Measurements from ENCODE around the gene DPP3. TPM values are rescaled to one million over a fixed set of nuclear protein-coding genes. Genes with fewer than 3 reads are reported as not detected.

DPP3 gene
- total and polyA plus RNA-seq, 2 of the 4 experiments (the other 2 are of a cell fraction) = 51.8 to 66.3 TPM

- Histone ChIP-seq H3K14ac (replicated peaks; ENCODE audit: low read depth, low read length) (no peak overlapping the region), H3K4ac (ENCODE audit: low read depth, low read length) (no peak overlapping the region), H2BK15ac (ENCODE audit: low read depth, low read length) (no peak overlapping the region), H2BK5ac (ENCODE audit: low read depth, low read length, poor library complexity, severe bottlenecking) (no peak overlapping the region), H4K20me1 (ENCODE audit: insufficient read depth, low read length) (peaks cover 11% of the 10 kb centered on the region; the same call in 1 of the 2 replicates), H3K4me2 (ENCODE audit: low read depth, low read length) (no peak overlapping the region), H2AK9ac (replicated peaks; ENCODE audit: low read depth, low read length, poor library complexity) (peak overlapping the region; percentile 56), H3K56ac (ENCODE audit: extremely low read depth, insufficient read depth, low read length) (no peak overlapping the region), H3K4me3 (ENCODE audit: insufficient read depth, low read depth, low read length) (no peak overlapping the region), H3K4me1 (ENCODE audit: control insufficient read depth, insufficient read depth, low read length) (peaks cover 8% of the 10 kb centered on the region), H3K23ac (ENCODE audit: low read depth, low read length) (no peak overlapping the region), H2AK5ac (ENCODE audit: low read depth, low read length) (no peak overlapping the region), H3K36me3 (ENCODE audit: control insufficient read depth, insufficient read depth, low read length) (peaks cover 26% of the 10 kb centered on the region), H2BK120ac (ENCODE audit: low read depth, low read length) (no peak overlapping the region), H2AFZ (replicated peaks; ENCODE audit: low read length, poor library complexity) (no peak overlapping the region), H3K9ac (ENCODE audit: low read depth, low read length) (no peak overlapping the region), H4K91ac (ENCODE audit: insufficient read depth, low read depth, low read length) (no peak overlapping the region), H3K79me1 (ENCODE audit: low read depth in 1 of 2, low read length in 2 of 2) (peaks cover 19 to 49% of the 10 kb centered on the region in 2 experiments), H4K8ac (ENCODE audit: low read depth in 2 of 2, low read length in 2 of 2) (no peak overlapping the region), H4K5ac (ENCODE audit: low read depth, low read length) (no peak overlapping the region), H3K18ac (ENCODE audit: low read depth, low read length) (no peak overlapping the region), H3K9me1 (ENCODE audit: insufficient read depth, low read length) (peaks cover 7% of the 10 kb centered on the region; the same call in 1 of the 2 replicates), H3K27ac (ENCODE audit: insufficient read depth, low read length) (no peak overlapping the region), H2BK20ac (ENCODE audit: low read depth, low read length) (no peak overlapping the region), H3K27me3 (ENCODE audit: control insufficient read depth, insufficient read depth, low read length) (no peaks in the 10 kb centered on the region), H3K9me3 (ENCODE audit: control insufficient read depth, insufficient read depth, low read length) (no peaks in the 10 kb centered on the region)
- dilution Hi-C loops (cut with HindIII; ENCODE audit: low sequenced_read_pairs, unreplicated experiment) (no loop called here), in situ Hi-C loops (cut with MboI; ENCODE audit: low sequenced_read_pairs) (no loop called here), intact Hi-C loops (cut with micrococcal nuclease) (no loop called here)
- no peak for ATAC-seq (ENCODE audit: low read depth)
- no peak for TF ChIP-seq CHD1 (IDR thresholded peaks at IDR 0.05; ENCODE audit: low read depth, low read length)
- no peak for TF ChIP-seq MXI1 (IDR thresholded peaks at IDR 0.05; ENCODE audit: borderline replicate concordance, low read depth, low read length)
- TF ChIP-seq CTCF (conservative IDR thresholded peaks at IDR 0.05; ENCODE audit: low read depth, low read length) = no peak
- TF ChIP-seq NFE2L2 (IDR thresholded peaks at IDR 0.05; ENCODE audit: low read depth, low read length) = no peak
- TF ChIP-seq USF2 (IDR thresholded peaks at IDR 0.05; ENCODE audit: low read depth, low read length) = no peak; the same call in 1 of the 2 replicates
- TF ChIP-seq RAD21 (IDR thresholded peaks at IDR 0.05; ENCODE audit: low read length) = no peak
- TF ChIP-seq POLR2A (IDR thresholded peaks at IDR 0.05; ENCODE audit: low read depth, low read length) = no peak
- no peak for TF ChIP-seq FOS (IDR thresholded peaks at IDR 0.05; ENCODE audit: low read depth, low read length)
- TF ChIP-seq BHLHE40 (IDR thresholded peaks at IDR 0.05; ENCODE audit: low read depth, low read length) = no peak
- TF ChIP-seq MAFK (IDR thresholded peaks at IDR 0.05; ENCODE audit: low read depth, low read length) = no peak
- no peak for TF ChIP-seq SMC3 (IDR thresholded peaks at IDR 0.05; ENCODE audit: low read depth, low read length)
- TF ChIP-seq MAZ (IDR thresholded peaks at IDR 0.05; ENCODE audit: borderline replicate concordance, low read depth, low read length) = no peak
- TF ChIP-seq CEBPB (IDR thresholded peaks at IDR 0.05; ENCODE audit: low read depth, low read length) = no peak
- TF ChIP-seq ELK1 (IDR thresholded peaks at IDR 0.05; ENCODE audit: borderline replicate concordance, low read depth, low read length) = no peak
- no peak for TF ChIP-seq RCOR1 (IDR thresholded peaks at IDR 0.05; ENCODE audit: insufficient replicate concordance, low read length)
- no peak for TF ChIP-seq RFX5 (IDR thresholded peaks at IDR 0.05; ENCODE audit: low read depth, low read length)
- 67% methylated on average over 4 of the region's 9 CpGs; no CpG with 5 or more reads in 1 of the 2 experiments for WGBS, 2 experiments (ENCODE audit: extremely low coverage in 2 of 2, insufficient read length in 1 of 2)
- CTCF ChIA-PET = interaction anchor here (0.5 kb wide), 1 partner anchor 8 kb away, joined by 4 read pairs; no protein-coding TSS in a partner anchor
- BruUV-seq (replicated peaks) = no TSS peak
- DNase-seq = no peak
- POLR2A ChIA-PET (ENCODE audit: unreplicated experiment) = no interaction called here
Observed at GRCh38 chr11:66476841-66477251, 3.4 kb upstream of the DPP3 start.

Measured in IMR-90 (cell line).